ENCODE results near the gene RHBDL3. TPM values are rescaled to one million over a fixed set of nuclear protein-coding genes. Genes with fewer than 3 reads are reported as not detected.

Gene RHBDL3
- polyA plus RNA-seq, 1 donor from 2014 or later: 0.25 TPM

DNA sequence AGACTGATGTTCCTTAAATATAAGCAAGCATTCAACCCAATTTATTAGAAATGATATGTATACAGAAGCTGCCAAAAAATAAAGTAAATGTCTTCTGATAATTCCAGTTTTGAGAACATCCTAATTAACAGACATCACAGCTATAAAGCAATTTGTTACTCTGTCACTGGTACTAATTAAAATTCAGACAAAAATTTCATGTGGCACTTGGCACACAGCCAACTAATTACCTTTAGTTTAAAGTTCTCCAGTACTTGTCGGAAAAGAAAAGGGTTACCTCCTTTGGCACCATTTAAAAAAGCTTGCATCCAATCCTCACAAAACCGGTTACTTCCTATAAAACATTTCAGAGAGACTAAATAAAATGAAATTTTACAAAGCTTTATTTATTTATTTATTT is 67.6 kb downstream of the RHBDL3 start:
- Histone ChIP-seq H3K4me2 (ENCODE audit: low read length) (no peak overlapping the region), H3K79me2 (replicated peaks; ENCODE audit: insufficient read depth, low read length) (no peaks in the 10 kb centered on the region), H3F3A (ENCODE audit: insufficient read depth, low read length, poor library complexity, severe bottlenecking) (no peaks in the 10 kb centered on the region), H3K4me3 (ENCODE audit: low read length) (no peak overlapping the region), H3K27ac (ENCODE audit: low read length) (no peak overlapping the region), H2AFZ (ENCODE audit: low read depth, low read length) (no peak overlapping the region), H3K36me3 (ENCODE audit: insufficient read depth, low read length) (peaks cover 10% of the 10 kb centered on the region), H3K9ac (ENCODE audit: low read length) (no peak overlapping the region), H3K27me3 (ENCODE audit: insufficient read depth, low read depth, low read length) (no peaks in the 10 kb centered on the region), H3K9me3 (ENCODE audit: low read length) (no peaks in the 10 kb centered on the region), H3K9me2 (ENCODE audit: insufficient read depth, low read length) (no peaks in the 10 kb centered on the region), H4K20me1 (ENCODE audit: insufficient read depth) (no peaks in the 10 kb centered on the region)
- TF ChIP-seq SMC3 (conservative IDR thresholded peaks at IDR 0.05; ENCODE audit: poor library complexity) (no peak), EP300 (conservative IDR thresholded peaks at IDR 0.05; ENCODE audit: poor library complexity, severe bottlenecking) (no peak), MXI1 (conservative IDR thresholded peaks at IDR 0.05; ENCODE audit: poor library complexity, severe bottlenecking) (no peak), POLR2AphosphoS5 (IDR thresholded peaks at IDR 0.05) (no peak), EZH2 (IDR thresholded peaks at IDR 0.05; ENCODE audit: borderline replicate concordance, insufficient read depth, low read length, poor library complexity, severe bottlenecking) (no peak), RAD21 (conservative IDR thresholded peaks at IDR 0.05) (no peak), TAF1 (IDR thresholded peaks at IDR 0.05; ENCODE audit: low read depth) (no peak)
- TF ChIP-seq, protein P1, sequence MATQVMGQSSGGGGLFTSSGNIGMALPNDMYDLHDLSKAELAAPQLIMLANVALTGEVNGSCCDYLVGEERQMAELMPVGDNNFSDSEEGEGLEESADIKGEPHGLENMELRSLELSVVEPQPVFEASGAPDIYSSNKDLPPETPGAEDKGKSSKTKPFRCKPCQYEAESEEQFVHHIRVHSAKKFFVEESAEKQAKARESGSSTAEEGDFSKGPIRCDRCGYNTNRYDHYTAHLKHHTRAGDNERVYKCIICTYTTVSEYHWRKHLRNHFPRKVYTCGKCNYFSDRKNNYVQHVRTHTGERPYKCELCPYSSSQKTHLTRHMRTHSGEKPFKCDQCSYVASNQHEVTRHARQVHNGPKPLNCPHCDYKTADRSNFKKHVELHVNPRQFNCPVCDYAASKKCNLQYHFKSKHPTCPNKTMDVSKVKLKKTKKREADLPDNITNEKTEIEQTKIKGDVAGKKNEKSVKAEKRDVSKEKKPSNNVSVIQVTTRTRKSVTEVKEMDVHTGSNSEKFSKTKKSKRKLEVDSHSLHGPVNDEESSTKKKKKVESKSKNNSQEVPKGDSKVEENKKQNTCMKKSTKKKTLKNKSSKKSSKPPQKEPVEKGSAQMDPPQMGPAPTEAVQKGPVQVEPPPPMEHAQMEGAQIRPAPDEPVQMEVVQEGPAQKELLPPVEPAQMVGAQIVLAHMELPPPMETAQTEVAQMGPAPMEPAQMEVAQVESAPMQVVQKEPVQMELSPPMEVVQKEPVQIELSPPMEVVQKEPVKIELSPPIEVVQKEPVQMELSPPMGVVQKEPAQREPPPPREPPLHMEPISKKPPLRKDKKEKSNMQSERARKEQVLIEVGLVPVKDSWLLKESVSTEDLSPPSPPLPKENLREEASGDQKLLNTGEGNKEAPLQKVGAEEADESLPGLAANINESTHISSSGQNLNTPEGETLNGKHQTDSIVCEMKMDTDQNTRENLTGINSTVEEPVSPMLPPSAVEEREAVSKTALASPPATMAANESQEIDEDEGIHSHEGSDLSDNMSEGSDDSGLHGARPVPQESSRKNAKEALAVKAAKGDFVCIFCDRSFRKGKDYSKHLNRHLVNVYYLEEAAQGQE (IDR thresholded peaks at IDR 0.05; ENCODE audit: borderline replicate concordance): no peak
- TF ChIP-seq, protein P2, sequence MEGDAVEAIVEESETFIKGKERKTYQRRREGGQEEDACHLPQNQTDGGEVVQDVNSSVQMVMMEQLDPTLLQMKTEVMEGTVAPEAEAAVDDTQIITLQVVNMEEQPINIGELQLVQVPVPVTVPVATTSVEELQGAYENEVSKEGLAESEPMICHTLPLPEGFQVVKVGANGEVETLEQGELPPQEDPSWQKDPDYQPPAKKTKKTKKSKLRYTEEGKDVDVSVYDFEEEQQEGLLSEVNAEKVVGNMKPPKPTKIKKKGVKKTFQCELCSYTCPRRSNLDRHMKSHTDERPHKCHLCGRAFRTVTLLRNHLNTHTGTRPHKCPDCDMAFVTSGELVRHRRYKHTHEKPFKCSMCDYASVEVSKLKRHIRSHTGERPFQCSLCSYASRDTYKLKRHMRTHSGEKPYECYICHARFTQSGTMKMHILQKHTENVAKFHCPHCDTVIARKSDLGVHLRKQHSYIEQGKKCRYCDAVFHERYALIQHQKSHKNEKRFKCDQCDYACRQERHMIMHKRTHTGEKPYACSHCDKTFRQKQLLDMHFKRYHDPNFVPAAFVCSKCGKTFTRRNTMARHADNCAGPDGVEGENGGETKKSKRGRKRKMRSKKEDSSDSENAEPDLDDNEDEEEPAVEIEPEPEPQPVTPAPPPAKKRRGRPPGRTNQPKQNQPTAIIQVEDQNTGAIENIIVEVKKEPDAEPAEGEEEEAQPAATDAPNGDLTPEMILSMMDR (IDR thresholded peaks at IDR 0.05; ENCODE audit: poor library complexity, severe bottlenecking): no peak

DNA sequence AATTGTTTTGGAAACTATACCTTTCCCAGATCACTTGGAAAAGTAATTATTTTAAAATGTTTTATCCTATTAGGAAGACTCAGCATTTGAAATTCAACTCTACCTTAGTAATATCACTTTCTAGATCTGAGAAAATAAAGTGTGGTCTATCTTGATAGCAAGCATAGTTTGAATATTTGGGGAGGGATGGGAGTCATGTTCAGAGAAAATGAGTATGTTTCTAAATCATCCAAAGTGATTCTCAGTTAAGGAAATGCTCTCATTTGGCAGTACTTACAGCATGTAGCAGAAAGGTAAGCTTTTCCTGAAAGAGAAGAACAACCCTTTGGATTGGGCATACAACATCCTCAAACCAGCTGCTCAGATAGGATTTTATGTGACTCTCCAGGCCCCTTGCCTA is 69.4 kb downstream of the RHBDL3 start:
- Histone ChIP-seq H3K36me3 (ENCODE audit: insufficient read depth, low read length) (peaks cover 10% of the 10 kb centered on the region), H3K4me3 (ENCODE audit: low read length) (no peak overlapping the region), H2AFZ (ENCODE audit: low read depth, low read length) (no peak overlapping the region), H3K27ac (ENCODE audit: low read length) (no peak overlapping the region), H3K9me2 (ENCODE audit: insufficient read depth, low read length) (no peaks in the 10 kb centered on the region), H3K79me2 (replicated peaks; ENCODE audit: insufficient read depth, low read length) (no peaks in the 10 kb centered on the region), H3K9ac (ENCODE audit: low read length) (no peak overlapping the region), H3K9me3 (ENCODE audit: low read length) (no peaks in the 10 kb centered on the region), H3K27me3 (ENCODE audit: insufficient read depth, low read depth, low read length) (no peaks in the 10 kb centered on the region), H4K20me1 (ENCODE audit: insufficient read depth) (no peaks in the 10 kb centered on the region), H3F3A (ENCODE audit: insufficient read depth, low read length, poor library complexity, severe bottlenecking) (no peaks in the 10 kb centered on the region), H3K4me2 (ENCODE audit: low read length) (no peak overlapping the region)
- TF ChIP-seq, protein P2 (IDR thresholded peaks at IDR 0.05; ENCODE audit: poor library complexity, severe bottlenecking): no peak
- TF ChIP-seq MXI1 (conservative IDR thresholded peaks at IDR 0.05; ENCODE audit: poor library complexity, severe bottlenecking) (no peak), RAD21 (conservative IDR thresholded peaks at IDR 0.05) (no peak), EP300 (conservative IDR thresholded peaks at IDR 0.05; ENCODE audit: poor library complexity, severe bottlenecking) (no peak), TAF1 (IDR thresholded peaks at IDR 0.05; ENCODE audit: low read depth) (no peak), SMC3 (conservative IDR thresholded peaks at IDR 0.05; ENCODE audit: poor library complexity) (no peak), EZH2 (IDR thresholded peaks at IDR 0.05; ENCODE audit: borderline replicate concordance, insufficient read depth, low read length, poor library complexity, severe bottlenecking) (no peak), POLR2AphosphoS5 (IDR thresholded peaks at IDR 0.05) (no peak)
- TF ChIP-seq, protein P1 (IDR thresholded peaks at IDR 0.05; ENCODE audit: borderline replicate concordance): no peak
